Smooth muscle cell (in vitro differentiated cells): ENCODE measurements around the gene SEMA3E. TPM values are rescaled to one million over a fixed set of nuclear protein-coding genes. Genes with fewer than 3 reads are reported as not detected.

Experiments
- DNase-seq: peaks from one replicate; lab custom pipeline; 2025; ENCODE audit not compliant: unreplicated experiment; lab: John Stamatoyannopoulos, UW
- H2AFZ ChIP-seq: fragments of 200-600 bp; sonication (generic); 2 replicates; pipeline ENCODE4 v1.6.0; 2016; ENCODE audit warnings: antibody characterized with exemption, low read depth, mild to moderate bottlenecking
- H3F3A ChIP-seq: fragments of 200-600 bp; sonication (generic); 2 replicates; pipeline ENCODE4 v1.6.0; 2017; ENCODE audit warnings: antibody characterized with exemption, low read depth
- H3K27ac ChIP-seq: fragments of 200-600 bp; sonication (generic); 2 replicates; pipeline ENCODE4 v1.5.1; 2016; ENCODE audit warnings: low read depth, mild to moderate bottlenecking
- H3K27me3 ChIP-seq: fragments of 200-600 bp; sonication (generic); 2 replicates; pipeline ENCODE4 v1.6.1; 2016; ENCODE audit warnings: low read depth, mild to moderate bottlenecking
- H3K36me3 ChIP-seq: fragments of 200-600 bp; sonication (generic); 2 replicates; pipeline ENCODE4 v1.5.1; 2016; ENCODE audit warnings: low read depth
- H3K4me1 ChIP-seq: fragments of 200-600 bp; sonication (generic); 2 replicates; pipeline ENCODE4 v1.5.1; 2016; ENCODE audit warnings: low read depth
- H3K4me2 ChIP-seq: fragments of 200-600 bp; sonication (generic); 2 replicates; pipeline ENCODE4 v1.6.0; 2016; ENCODE audit warnings: mild to moderate bottlenecking
- H3K4me3 ChIP-seq: fragments of 200-600 bp; sonication (generic); 2 replicates; pipeline ENCODE4 v1.5.1; 2016; ENCODE audit warnings: mild to moderate bottlenecking
- H3K79me2 ChIP-seq: fragments of 200-600 bp; sonication (generic); 2 replicates; pipeline ENCODE4 v1.6.0; 2016; ENCODE audit warnings: low read depth, mild to moderate bottlenecking
- H3K9ac ChIP-seq: fragments of 200-600 bp; sonication (generic); 2 replicates; pipeline ENCODE4 v1.6.0; 2016; ENCODE audit warnings: low read depth
- H3K9me3 ChIP-seq: fragments of 200-600 bp; sonication (generic); replicated peaks from 2 replicates; pipeline ENCODE4 v1.5.1; 2016; ENCODE audit warnings: low read depth
- H4K20me1 ChIP-seq: fragments of 200-600 bp; sonication (generic); 2 replicates; pipeline ENCODE4 v1.6.0; 2016; ENCODE audit warnings: low read depth
- CTCF ChIP-seq: fragments of 200-600 bp; sonication (generic); IDR thresholded peaks from 2 replicates; pipeline ENCODE4 v1.5.1; 2017; ENCODE audit warnings: borderline replicate concordance, mild to moderate bottlenecking, antibody characterized with exemption; ENCODE audit not compliant: insufficient read depth, poor library complexity, severe bottlenecking
- WGBS: methylation state at CpG from one replicate; pipeline ENCODE4 v1.1.7; 2016; ENCODE audit warnings: low lambda C conversion rate; 5-methylcytosine and 5-hydroxymethylcytosine counted together
- polyA plus RNA-seq: library from polyadenylated mRNA; unstranded; fragments of >200 nt; fragmentation: Nextera tagmentation; extraction: Ambion mirVana; gene quantifications from 2 replicates; pipeline ENCODE4 v1.2.1, GENCODE V29; 2016
- total RNA-seq: library from RNA; depleted of rRNA; stranded (reverse); fragments of >200 nt; gene quantifications from 2 replicates; pipeline ENCODE4 v1.2.3, GENCODE V29; 2014

The SEMA3E gene
- total and polyA plus RNA-seq, 2 experiments from 2014 or later, result 0.45 to 0.66 TPM

- Histone ChIP-seq H3K79me2 (no peaks in the 10 kb centered on the region), H3K9me3 (no peaks in the 10 kb centered on the region), H3K27me3 (no peaks in the 10 kb centered on the region), H3K36me3 (no peaks in the 10 kb centered on the region), H3K4me3 (no peak overlapping the region), H3K4me1 (no peaks in the 10 kb centered on the region), H2AFZ (peak overlapping the region; percentile 38), H3K27ac (no peak overlapping the region), H3F3A (no peaks in the 10 kb centered on the region), H3K4me2 (no peak overlapping the region), H3K9ac (no peak overlapping the region), H4K20me1 (no peaks in the 10 kb centered on the region)
- WGBS, result 81% methylated on average over 1 of the region's 1 CpG
- TF ChIP-seq CTCF, result no peak
- DNase-seq, result no peak
Observed at GRCh38 chr7:83548250-83548649, 100.7 kb downstream of the SEMA3E start.

GRCh38 chr7:83547526-83547925, 101.4 kb downstream of the SEMA3E start:
- Histone ChIP-seq H3K4me2 (no peak overlapping the region), H3K27ac (no peak overlapping the region)
- DNase-seq, result no peak

GRCh38 chr7:83546586-83546985, 102.4 kb downstream of the SEMA3E start:
- H3K4me1 ChIP-seq, result no peaks in the 10 kb centered on the region
- no peaks in the 10 kb centered on the region for H3K79me2 ChIP-seq
- no peak overlapping the region for H3K9ac ChIP-seq
- no peaks in the 10 kb centered on the region for H3K27me3 ChIP-seq
- H3K36me3 ChIP-seq, result no peaks in the 10 kb centered on the region
- H2AFZ ChIP-seq, result no peak overlapping the region
- 30% methylated on average over 2 of the region's 2 CpGs for WGBS
- TF ChIP-seq CTCF, result no peak
- H4K20me1 ChIP-seq, result no peaks in the 10 kb centered on the region
- no peak overlapping the region for H3K27ac ChIP-seq
- DNase-seq, result no peak
- H3K4me3 ChIP-seq, result no peak overlapping the region
- H3K9me3 ChIP-seq, result no peaks in the 10 kb centered on the region
- H3K4me2 ChIP-seq, result no peak overlapping the region
- no peaks in the 10 kb centered on the region for H3F3A ChIP-seq

More at GRCh38 chr7:83547526-83547925, 101.4 kb downstream of the SEMA3E start:
- Histone ChIP-seq H3F3A (no peaks in the 10 kb centered on the region), H3K27me3 (no peaks in the 10 kb centered on the region), H4K20me1 (no peaks in the 10 kb centered on the region), H3K4me3 (no peak overlapping the region), H3K4me1 (no peaks in the 10 kb centered on the region), H3K9ac (no peak overlapping the region), H3K9me3 (no peaks in the 10 kb centered on the region), H3K36me3 (no peaks in the 10 kb centered on the region), H3K79me2 (no peaks in the 10 kb centered on the region), H2AFZ (no peak overlapping the region)
- 85% methylated on average over 2 of the region's 2 CpGs for WGBS
- TF ChIP-seq CTCF, result no peak

- no peaks in the 10 kb centered on the region for H3K4me1 ChIP-seq
- H3K79me2 ChIP-seq, result no peaks in the 10 kb centered on the region
- no peak overlapping the region for H3K27ac ChIP-seq
- no peaks in the 10 kb centered on the region for H4K20me1 ChIP-seq
- H2AFZ ChIP-seq, result peak overlapping the region; percentile 49
- TF ChIP-seq CTCF, result no peak
- H3K36me3 ChIP-seq, result no peaks in the 10 kb centered on the region
- H3F3A ChIP-seq, result no peaks in the 10 kb centered on the region
- no peaks in the 10 kb centered on the region for H3K27me3 ChIP-seq
- H3K4me2 ChIP-seq, result no peak overlapping the region
- no peaks in the 10 kb centered on the region for H3K9me3 ChIP-seq
- H3K4me3 ChIP-seq, result no peak overlapping the region
- WGBS, result 78% methylated on average over 7 of the region's 7 CpGs
- DNase-seq, result no peak
- H3K9ac ChIP-seq, result no peak overlapping the region
Observed at GRCh38 chr7:83541187-83541960, 107.6 kb downstream of the SEMA3E start.
